SHP77 treated with DMSO at 0.1 percent for 48 hours (cell line): ENCODE data around the gene SMIM38.

Experiments used
- DNase-seq: peaks from one replicate; lab custom pipeline; 2025; lab: John Stamatoyannopoulos, UW

SMIM38 gene

DNA sequence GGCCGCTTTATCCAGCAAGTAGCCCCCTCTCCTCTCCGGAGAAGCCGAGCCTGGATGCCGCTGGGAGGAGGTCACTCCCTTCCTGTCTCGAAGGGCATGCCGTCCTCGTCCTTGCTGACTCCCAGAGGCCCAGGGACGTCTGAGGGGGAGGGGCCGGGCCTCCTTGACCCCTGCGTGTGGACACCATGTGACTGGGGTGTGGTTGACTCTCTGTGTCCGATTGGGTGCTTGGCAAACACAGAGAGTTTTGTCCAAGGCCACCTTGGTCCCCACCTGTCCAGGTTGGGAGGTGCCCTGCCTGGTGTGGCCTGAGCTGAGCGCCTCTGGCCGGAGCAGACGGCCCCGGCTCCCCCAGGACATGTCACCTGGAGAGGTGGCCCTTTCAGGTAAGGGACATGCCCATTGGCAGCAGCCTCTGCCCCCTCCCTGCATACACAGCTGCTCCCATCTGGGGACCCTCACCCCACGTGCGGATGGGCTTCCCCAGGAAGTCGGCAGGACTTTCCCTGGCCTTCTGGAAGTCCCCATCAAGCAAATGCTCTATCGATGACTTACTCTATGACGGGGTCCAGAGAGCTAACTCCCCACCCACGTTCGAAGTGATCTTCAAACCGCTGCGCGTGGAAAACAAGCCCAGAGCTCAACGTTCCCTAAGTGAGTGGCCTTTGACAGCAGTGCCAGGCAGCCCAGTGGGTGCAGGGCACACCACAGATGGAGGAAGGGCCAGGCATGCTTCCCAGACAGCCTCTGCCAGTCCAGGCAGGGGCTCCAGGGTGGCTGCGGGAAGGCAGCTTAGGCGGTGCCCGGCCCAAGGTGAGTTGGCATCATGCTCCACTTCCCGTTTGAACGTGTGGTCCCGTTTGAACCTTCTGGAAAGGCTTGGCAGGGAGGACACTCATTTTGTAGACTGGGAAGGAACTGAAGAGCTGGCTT is at the start of gene SMIM38:
Gene SMIM38, plus strand, starts transcription at position 634 of the 933 bp plus-strand sequence. CDS start 1,912 bp downstream, outside the sequence.
- no peak for DNase-seq

DNA sequence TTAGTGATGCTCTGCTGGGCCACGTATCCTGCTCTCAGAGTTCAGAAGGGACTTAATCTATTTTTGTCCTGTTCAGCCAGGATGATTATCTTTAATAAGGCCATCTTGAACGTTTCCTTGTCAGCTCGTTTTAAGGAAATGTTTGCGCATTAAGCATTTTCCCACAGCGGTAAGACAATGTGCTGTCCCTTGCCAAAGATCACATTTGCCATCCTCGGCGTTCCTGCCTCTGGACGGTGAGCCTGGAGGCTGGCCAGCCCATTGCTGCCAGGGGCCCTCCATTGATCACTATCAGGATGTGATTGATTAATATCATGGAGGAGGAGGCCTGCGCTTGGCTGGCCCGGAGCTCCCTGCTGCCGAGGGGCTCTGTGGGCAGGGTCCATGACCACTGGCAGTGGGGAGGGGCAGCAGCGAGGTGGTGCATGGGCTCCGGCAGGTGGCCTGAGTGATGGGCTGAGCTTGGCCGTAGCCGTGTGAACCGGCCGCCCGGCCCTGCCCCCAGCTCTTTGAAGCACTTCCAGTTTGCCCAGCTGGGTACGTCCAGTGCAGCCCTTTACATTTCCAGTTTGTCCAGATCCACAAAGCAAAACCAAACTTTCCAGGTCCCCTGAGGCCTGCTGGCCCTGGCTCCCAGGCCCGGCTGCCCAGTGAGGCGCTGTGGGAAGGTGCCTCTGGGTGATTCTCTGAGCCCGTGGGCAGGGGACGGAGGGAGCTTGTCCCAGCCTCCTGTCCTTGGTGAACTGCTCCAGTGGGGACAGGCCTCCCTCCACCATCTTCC is 49.5 kb upstream of the SMIM38 start:
- DNase-seq, result no peak

DNA sequence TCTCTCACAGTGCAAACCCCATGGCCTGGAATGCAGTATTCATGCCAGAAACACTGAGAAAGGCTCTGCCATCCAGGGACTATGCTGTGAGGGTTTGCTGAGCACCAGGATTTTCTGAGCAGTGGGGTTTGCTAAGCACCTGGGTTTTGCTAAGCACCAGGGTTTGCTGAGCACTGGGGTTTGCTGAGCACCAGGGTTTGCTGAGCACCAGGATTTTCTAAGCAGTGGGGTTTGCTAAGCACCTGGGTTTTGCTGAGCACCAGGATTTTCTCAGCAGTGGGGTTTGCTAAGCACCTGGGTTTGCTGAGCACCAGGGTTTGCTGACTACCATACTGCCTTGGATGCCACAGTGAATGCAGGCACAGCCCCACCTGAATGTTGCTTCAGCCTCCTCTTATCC is 48.3 kb upstream of the SMIM38 start:
- no peak for DNase-seq

DNA sequence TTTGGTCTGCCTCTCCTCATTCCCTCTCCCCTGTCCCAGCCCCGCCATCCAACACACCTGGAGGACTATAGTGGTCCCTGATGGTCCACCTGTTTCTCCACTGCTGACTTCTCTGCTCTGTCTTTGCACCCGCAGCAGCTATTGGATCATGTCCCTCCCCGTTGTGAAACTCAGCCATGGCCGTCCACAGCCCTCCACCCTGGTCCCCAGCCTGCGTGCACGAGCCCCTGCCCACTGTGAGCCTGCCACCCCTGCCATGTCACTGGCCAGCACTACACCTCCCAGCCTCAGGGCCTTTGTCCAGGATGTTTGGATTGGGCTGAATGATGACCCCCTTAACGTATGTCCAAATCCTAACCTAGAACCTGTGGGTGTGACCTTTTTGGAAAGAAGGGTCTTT is 47.7 kb upstream of the SMIM38 start:
- no peak for DNase-seq

DNA sequence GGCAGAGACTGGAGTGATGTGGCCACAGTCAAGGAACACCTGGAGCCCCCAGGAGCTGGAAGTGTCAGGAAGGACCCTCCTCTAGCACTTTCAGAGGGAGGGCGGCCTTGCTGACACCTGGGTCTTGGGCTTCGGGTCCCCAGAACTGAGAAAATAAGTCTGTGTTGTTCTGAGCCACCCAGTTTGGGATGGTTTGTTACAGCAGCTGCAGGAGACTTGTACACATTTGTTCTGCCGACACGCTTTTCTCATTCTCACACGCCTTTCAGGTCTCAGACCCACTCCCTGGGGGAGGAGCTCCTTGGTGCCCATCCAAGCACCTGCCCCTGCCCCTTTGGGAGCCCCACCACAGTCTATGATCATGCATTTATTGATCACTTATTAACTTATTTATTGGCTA is 47.2 kb upstream of the SMIM38 start:
- DNase-seq, result no peak

DNA sequence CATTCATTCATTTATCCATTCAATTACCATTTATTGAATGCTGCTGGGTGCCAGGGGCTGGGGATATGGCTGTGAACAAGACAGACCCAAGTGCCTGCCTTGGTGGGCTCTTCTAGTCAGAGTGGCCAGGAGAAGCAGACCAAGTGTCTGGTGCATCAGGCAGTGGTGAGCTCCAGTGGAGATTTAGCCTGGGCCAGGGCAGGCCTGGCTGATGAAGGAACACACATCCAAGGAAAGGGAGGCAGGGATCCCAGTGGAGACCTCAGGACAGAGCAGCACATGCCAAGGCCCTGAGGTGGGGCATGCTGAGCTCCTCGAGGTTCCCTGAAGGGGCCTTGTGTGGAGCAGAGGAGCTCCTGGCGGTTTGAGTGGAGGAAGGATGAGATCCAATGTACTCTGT is 46.6 kb upstream of the SMIM38 start:
- DNase-seq, result no peak

DNA sequence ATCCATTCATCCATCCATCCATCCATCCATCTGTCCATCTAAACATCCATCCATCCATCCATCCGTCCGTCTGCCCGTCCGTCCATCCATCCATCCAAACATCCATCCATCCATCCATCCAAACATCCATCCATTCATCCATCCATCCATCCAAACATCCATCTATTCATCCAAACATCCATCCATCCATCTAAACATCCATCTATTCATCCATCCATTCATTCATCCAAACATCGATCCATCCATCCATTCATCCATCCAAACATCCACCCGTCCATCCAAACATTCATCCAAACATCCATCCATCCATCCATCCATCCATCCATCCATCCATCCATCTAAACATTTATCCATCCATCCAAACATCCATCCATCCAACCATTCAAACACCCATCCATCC is 45.3 kb upstream of the SMIM38 start:
- no peak for DNase-seq

DNA sequence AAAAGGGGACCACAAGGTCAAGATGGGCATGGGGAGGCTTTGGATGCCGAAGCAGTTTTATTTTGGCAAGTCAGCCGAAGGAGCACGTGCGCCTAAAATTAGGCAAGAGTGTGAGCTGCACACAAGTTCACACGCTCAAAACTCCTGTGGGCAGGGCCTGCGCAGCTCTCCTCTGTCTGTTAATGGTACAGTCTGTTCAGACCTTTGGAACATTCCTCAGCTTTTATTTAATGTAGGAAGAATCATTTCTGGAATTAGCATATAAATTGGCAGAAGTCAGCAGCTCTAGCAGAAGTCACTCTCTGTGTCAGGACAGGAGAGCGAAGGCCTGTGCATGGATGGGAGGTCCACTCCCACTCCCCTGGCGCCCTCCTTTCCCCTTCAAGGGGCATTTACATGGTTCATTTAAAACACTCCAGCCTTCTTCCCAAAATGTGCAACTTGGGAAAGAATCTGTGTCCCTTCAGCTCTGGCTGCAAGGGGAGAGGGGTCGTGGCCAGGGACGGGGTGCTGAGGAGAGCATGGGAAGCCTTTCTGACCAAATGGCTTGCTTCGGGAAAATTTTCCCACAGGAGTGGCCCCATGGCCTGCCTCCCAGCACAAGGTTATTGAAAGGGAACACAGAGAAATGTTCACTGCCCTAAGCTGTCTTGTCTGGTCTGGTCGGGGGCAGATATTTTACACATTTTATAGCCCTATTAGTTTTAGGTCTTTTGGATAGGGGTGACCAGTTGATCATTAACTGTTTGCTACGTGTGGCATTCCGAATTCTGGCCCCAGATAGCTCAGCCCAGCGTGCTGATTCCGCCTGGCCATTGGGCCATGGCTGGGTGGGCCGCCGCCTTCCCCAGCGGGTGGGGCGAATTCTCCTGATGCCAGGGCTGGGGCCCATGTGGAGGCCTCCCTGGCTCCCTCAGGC is 43.9 kb upstream of the SMIM38 start:
- no peak for DNase-seq

DNA sequence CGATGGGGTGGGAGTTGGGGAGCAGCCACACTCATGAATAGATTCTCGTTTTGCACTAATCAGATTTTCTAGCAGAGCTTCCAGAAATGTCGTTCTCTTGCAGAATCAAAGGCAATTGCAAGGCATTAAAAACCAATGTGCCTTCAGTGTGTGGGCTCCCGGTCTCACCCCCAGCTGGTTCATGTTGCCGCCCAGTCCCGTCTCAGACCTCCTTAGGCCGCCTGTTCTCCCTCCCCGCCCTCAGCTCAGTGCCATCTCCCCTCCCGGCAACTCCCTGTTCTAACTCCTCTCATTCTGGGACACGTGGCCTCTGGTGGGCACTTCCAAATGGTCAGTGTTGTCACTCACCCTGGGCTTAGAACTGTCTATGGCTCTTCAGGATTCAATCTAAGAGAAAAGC is 42.5 kb upstream of the SMIM38 start:
- no peak for DNase-seq

DNA sequence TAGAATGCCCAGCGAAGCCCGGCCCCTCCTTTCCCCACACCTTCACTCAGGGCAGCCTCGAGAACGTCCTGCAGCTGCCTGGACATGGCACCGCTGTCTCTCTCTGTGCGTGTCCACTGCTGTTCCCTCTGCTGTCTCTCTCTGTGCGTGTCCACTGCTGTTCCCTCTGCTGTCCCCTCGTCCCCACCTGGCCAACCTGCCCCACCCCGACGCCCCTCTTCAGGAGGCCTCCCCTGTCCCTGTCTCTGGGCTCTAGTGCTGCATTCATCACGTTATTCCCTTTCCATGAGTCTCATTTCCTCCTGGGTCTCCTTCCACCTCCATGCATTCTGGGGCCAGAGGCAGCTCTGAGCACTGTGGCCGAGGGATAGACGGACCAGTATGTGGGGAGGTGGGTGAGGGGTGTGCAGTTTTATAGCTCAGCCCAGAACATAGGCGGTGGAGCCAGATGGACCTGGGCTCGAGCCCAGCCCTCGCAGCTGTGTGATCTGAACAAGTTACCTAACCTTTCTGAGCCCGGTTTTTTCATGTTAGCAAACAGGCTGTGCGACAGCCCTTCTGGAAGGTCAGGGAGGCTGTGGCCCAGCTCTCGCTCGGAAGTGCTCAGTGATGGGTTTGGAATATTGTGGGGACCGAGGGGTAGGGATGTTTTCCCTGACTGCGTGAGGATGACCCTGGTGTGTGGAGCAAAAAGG is 41.9 kb upstream of the SMIM38 start:
- DNase-seq, result no peak

DNA sequence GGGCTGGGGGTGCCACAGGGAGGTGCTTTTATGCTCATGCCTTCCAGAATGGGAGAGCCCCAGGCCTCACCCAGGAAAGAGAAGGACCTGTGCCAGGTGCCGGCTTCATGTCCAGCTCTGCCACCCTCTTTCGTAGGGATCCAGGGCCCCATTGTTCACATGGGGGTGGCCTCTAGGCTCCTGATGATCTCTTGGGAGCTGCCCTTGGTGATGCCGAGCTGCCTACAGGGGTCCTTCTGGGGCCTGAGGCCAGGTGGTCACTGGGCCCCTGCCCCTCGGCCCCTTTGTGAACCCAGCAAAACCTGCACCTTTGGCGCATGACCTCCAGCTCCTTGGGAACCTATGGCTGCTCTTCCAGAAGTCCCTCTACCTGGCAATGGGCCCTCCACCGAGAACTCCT is 41.4 kb upstream of the SMIM38 start:
- no peak for DNase-seq

DNA sequence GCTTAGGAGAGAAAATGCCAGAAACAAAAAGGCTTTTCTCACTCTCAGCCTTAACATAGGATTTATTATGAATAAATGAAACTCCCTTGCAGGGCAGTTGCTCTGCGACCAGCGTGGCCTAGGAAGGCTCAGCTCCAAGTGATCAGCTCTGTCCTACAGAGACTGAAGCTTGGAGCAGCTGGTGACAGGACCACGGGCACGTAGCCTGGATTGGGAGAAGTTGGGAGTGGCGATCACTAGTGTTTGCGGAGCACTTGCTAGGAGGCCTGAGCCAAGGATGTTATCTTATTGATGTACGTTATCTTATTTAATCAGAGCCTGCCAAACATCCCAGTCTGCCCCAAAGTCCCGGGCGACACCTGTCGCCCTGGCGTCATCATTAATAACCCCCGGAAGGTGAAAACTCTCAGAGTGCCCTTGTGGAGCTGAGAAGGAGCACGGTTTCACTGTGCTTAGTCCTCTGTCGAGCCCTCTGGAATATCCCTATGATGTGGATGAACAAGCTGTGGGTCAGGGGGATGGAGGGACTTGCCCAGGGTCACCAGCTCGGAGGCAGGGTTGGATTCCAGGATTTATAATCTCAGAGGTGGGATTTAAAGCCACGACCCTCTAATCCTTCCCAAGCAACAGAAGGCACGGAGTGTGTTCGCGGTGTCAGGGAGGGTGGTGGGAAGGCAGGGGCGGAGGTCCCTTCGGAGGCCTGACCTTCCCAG is 40.8 kb upstream of the SMIM38 start:
- DNase-seq, result no peak

DNA sequence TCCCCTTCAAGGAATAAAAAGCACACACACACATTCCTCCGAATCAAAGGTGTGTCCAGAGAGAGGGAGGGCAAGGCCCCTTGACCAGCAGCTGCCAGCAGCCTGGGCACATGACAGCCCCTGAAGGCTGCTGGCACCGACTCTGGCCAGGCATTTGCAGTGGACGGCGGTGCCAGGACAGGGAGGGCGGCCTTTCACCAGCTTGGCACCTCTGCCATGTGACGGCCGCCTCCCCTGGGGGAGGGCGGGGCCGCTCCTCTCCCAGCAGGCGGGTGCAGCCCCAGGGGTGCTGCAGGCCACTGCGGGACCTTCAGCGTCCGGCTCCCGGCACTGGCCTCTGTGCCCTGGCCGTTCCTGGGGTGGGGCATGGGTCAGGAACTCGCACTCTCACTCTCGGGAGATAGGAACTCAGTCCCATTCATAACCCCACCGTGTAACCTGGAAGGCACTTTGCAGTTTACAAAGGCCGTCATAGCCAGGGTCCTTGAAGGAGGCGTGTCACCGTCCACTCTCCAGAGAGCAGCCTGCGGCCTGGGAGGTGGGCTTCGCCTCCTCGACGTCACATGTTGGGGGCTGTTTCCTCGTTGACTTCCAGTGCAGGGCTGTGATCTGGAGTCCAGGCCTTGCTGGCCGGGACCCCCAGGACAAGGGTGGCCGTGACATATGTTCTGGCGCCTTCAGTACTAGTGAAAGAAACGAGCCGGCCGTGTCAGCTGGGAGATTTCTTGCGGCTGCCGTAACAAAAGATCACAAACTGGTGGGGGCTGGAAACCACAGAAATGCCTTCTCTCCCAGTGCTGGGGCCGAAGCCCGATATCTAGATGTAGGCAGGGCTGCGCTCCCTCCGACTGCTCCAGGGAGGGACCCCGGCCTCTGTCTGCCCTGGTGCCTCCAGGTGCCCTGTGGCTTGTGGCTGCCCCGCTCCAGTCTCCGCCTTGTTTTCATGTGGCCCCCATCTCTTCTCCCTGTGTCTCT is 39.9 kb upstream of the SMIM38 start:
- DNase-seq, result no peak

DNA sequence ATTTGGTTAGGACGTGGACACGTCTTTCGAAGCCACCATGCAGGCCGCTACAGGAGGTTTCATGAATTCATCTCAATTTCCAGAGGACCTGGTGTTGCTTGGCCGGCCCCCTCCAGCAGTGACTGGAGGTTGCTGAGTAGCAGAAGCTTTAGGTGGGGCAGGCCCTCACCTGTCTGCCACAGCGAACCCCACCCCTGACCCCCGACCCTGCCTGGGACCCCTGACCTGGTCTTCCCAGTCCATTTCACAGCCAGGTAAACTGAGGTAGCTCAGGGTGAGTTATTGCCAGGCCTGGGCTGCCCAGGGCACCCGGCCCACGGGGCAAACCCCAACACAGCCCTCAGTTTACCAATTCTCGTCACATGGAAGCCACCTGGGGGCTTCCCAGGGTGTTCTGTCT is 39.1 kb upstream of the SMIM38 start:
- DNase-seq, result no peak

DNA sequence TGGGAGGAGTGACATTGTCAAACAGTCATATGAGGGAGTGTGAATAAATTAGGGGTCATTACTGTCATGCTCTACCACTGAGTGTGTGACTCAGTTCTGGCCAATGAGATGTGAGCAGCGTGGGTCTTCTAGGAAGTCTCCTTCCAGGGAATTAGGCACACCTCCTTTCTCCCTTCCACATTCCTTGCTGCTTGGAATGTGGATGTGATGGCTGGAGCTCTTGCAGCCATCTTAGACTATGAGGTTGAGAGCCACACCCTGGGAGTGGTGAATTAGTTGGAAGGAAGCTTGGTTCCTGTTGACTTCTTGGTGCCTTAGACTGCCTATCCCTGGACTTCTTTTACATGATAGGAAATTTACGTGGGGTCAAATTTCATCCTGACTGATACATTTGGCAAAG is 36.5 kb upstream of the SMIM38 start:
- no peak for DNase-seq

DNA sequence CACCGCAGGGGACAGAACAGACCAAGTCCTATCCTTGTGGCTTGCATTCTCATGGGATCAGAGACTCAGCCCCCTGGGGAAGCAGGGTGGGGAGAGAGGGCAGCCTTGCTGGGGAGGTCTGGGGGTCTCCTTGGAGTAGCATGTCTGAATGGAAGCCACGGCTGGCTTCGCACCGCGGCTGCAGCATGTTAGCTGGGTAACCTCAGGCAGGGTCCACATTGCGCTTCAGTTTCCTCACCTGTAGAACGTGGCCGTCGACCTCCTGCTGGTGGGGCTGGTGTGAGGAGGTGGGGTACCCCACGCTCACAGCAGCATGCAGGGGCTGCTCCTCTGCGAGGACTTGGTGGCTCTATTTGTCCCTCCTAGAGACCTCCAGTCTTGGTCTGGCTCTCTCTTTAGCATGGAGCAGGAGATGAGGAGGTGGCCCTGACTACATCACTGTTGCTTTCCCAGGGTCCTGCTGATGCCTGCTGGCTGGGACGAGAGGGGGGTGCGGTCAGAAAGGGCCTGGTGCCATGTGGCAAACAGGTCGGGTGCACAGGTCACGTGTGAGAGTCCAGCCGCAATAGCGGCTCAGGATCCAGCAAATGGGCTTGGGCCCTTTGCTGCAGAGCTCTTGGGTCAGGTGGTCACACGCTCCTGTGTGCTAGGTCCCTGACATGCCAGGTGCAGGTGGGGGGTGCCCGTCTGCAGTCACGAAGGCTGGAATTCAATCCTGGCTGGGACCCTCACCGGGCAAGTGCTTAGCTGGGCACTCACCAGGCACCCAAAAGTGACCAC is 35.4 kb upstream of the SMIM38 start:
- no peak for DNase-seq

DNA sequence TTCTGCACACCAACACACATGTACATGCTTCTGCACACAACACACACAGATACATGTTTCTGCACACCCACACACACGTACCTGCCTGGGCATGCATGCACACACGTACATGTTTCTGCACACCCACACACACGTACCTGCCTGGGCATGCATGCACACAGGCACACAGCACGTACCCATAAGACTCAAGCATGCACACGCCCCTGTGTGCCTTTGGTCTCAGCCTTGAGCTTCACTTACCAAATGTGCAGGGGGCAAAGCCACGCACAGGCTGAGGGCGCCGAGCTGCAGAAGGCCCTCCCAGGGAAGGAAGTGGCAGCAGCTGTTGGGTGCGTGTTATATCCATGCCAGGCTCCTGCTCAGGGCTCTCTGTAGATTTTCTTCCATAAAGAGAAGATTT is 34.7 kb upstream of the SMIM38 start:
- DNase-seq, result no peak

DNA sequence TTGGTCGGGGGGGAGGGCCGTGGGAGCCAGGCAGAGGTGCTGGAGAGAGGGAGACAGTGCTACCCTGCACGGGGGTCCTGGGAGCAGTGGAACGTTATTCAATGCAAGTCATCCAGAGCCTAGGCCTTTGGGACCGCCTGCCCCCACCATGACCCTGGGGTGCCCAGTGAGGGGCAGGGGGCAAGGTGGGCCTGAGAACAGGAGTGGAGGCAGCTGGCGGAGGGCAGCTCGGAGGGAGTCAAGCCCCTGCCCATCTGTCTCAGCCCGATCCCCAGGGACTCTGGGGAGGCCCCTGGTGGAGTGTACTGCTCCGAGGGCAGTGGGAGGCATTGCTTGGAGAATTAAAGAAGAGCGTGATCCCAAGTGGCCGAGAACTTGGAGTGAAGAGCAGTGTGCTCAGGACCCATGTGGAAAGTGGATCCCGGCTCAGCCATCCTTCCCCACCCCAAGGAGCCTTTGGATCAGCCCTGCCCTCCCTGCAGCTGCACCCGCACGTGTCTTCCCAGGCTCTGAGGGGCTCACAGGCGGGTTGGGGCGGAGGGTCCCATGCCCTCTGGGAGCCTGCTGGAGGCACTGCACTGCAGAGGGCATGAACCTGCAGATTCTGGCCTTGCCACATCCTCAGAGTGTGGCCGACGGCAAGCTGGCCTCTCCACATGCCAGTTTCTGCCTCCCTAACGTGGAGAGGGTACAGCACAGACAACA is 34.0 kb upstream of the SMIM38 start:
- DNase-seq, result no peak
